ENCODE results near the gene HOXB13. TPM values are rescaled to one million over a fixed set of nuclear protein-coding genes. Genes with fewer than 3 reads are reported as not detected.

HOXB13 gene
- total and polyA plus RNA-seq, 2 of the 13 experiments (the other 11 are each of a cell fraction or from before 2014, with no cell fraction given), result not detected

- Histone ChIP-seq H3K27ac (ENCODE audit: extremely low read length, insufficient read depth, low read length) (no peak overlapping the region), H2AFZ (ENCODE audit: low read length) (no peak overlapping the region), H3K27me3 (ENCODE audit: control insufficient read depth in 1 of 2, insufficient read depth in 2 of 2, low read length in 2 of 2) (peaks cover 5 to 75% of the 10 kb centered on the region in 2 experiments; a peak in 4 of 5 replicates), H3K79me2 (ENCODE audit: insufficient read depth, low read length) (no peaks in the 10 kb centered on the region), H3K9ac (ENCODE audit: insufficient read depth, low read depth, low read length) (no peak overlapping the region), H3K4me3 (replicated peaks in 1 of 3; ENCODE audit: insufficient read depth in 1 of 3, low read depth in 2 of 3, low read length in 3 of 3) (no peak overlapping the region), H3K4me2 (ENCODE audit: low read depth, low read length) (no peak overlapping the region), H3K36me3 (replicated peaks in 1 of 2; ENCODE audit: control insufficient read depth in 1 of 2, insufficient read depth in 2 of 2, low read length in 2 of 2) (no peaks in the 10 kb centered on the region), H3K9me3 (ENCODE audit: low read length) (no peaks in the 10 kb centered on the region), H3K4me1 (ENCODE audit: insufficient read depth, low read length) (no peaks in the 10 kb centered on the region), H4K20me1 (ENCODE audit: insufficient read depth, low read length) (no peaks in the 10 kb centered on the region)
- POLR2A ChIA-PET, result no interaction called here
- ATAC-seq (no peak), FAIRE-seq (no peak), DNase-seq (ENCODE audit: low spot score) (no peak)
- in situ Hi-C loops (cut with HindIII; ENCODE audit: extremely low pct_ligation_motif_present, low pct_unique_long_range_greater_than_20kb), result no loop called here
- TF ChIP-seq THAP11 (CRISPR knock-in tag; IDR thresholded peaks at IDR 0.05), result no peak
- no peak for TF ChIP-seq MAFG (CRISPR knock-in tag; IDR thresholded peaks at IDR 0.05)
- TF ChIP-seq SMYD3 (CRISPR knock-in tag; IDR thresholded peaks at IDR 0.05), result no peak
- no peak for TF ChIP-seq MTF2 (CRISPR knock-in tag; IDR thresholded peaks at IDR 0.05; ENCODE audit: borderline replicate concordance)
- TF ChIP-seq, protein P1, sequence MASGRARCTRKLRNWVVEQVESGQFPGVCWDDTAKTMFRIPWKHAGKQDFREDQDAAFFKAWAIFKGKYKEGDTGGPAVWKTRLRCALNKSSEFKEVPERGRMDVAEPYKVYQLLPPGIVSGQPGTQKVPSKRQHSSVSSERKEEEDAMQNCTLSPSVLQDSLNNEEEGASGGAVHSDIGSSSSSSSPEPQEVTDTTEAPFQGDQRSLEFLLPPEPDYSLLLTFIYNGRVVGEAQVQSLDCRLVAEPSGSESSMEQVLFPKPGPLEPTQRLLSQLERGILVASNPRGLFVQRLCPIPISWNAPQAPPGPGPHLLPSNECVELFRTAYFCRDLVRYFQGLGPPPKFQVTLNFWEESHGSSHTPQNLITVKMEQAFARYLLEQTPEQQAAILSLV (CRISPR knock-in tag; IDR thresholded peaks at IDR 0.05; ENCODE audit: borderline replicate concordance), result no peak
- TF ChIP-seq ZC3H4 (CRISPR knock-in tag; IDR thresholded peaks at IDR 0.05; ENCODE audit: borderline replicate concordance), result no peak
- TF ChIP-seq ZNF44 (CRISPR knock-in tag; IDR thresholded peaks at IDR 0.05), result no peak
- TF ChIP-seq ZNF770 (CRISPR knock-in tag; IDR thresholded peaks at IDR 0.05), result no peak
- TF ChIP-seq, protein P2, sequence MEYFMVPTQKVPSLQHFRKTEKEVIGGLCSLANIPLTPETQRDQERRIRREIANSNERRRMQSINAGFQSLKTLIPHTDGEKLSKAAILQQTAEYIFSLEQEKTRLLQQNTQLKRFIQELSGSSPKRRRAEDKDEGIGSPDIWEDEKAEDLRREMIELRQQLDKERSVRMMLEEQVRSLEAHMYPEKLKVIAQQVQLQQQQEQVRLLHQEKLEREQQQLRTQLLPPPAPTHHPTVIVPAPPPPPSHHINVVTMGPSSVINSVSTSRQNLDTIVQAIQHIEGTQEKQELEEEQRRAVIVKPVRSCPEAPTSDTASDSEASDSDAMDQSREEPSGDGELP (IDR thresholded peaks at IDR 0.05; ENCODE audit: borderline replicate concordance, low read depth), result no peak
- TF ChIP-seq MBD4 (IDR thresholded peaks at IDR 0.05; ENCODE audit: borderline replicate concordance, low read length), result no peak
- WGBS (ENCODE audit: low lambda C conversion rate), result 36% methylated on average over 11 of the region's 11 CpGs
- CTCF ChIA-PET (ENCODE audit: low intra/inter-chr PET ratio, low total read pairs), result no interaction called here
- no TSS peak for BruUV-seq (replicated peaks)
- intact Hi-C loops (cut with micrococcal nuclease; ENCODE audit: unreplicated experiment), result no loop called here
These were observed 23.9 kb downstream of the HOXB13 start for GRCh38 chr17:48704361-48705248.

Measured in HepG2 (cell line).